Measurements from ENCODE around the gene VPS39.

Gene VPS39

DNA sequence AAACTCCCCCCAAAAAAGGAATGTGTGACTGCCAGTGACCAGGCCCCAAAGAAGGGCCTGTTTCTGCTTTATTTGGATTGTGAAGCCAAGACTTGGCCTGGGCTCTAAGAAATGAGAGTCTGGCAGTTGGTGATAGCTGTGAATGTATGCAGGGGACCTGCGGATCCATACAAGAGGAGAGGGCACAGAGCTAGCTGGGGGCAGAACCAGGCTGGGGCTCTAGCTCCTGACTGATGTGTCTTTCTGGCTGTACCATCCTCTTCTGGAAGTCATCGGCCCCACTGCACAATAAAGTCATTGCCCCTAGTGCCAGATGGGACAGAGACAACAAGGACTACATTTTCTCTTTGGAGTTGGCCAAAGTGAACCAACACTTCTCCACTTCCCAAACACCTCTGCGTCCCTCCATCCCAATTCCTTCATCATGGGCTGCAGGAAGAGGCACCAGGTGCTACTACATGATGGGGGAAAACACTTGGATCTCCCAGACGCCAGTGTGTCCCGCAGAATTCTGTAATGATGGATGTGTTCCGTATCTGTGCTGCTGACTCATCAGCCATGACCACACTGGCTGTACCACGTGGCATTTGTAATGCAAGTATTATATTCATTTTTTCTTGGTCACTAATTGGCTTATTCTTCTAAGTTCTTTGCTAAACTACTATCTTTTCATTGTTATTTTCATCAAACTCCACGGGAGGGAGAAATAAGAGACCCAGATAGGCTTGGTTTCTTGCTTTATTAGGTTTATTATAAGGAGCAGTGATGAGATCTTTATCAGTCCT lies 49.9 kb downstream of the VPS39 start:
- peaks cover 45 to 48% (median 47%) of the 10 kb centered on the region in 11 experiments for H3K36me3 ChIP-seq
- no peaks in the 10 kb centered on the region for H3K9me3 ChIP-seq (replicated peaks in 1 of 11)
- H3K4me2 ChIP-seq: no peak overlapping the region
- no peak for TF ChIP-seq Cebpa-rat (IDR thresholded peaks at IDR 0.05)
- no peak overlapping the region for H3K9ac ChIP-seq
- no peak overlapping the region for H3K27ac ChIP-seq
- peaks cover 0 to 14% (median 0%) of the 10 kb centered on the region in 11 experiments; a peak in 3 of 22 replicates for H4K20me1 ChIP-seq
- no peaks in the 10 kb centered on the region for H3K27me3 ChIP-seq
- no peak overlapping the region for H3K4me3 ChIP-seq
- peaks cover 0 to 8% (median 0%) of the 10 kb centered on the region in 10 experiments; a peak in 5 of 20 replicates for H3K4me1 ChIP-seq

DNA sequence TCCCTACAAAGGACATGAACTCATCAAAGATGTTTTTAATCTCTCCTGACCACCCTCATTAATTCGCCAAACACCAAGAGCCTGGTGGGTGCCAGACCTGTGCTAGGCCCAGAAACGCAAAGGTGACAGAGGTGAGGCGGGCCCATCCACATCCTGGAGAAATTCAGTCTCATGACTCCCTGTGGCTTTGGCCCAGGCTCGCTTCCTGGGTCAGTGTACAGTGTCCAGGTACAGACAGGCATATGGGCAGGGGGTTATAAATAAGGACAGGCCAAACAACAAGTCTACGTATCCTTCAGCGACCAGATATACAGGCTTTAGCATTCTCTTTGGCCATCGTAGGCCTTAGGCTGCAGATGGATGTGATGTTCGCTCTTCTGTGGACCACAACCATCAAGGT lies 50.7 kb downstream of the VPS39 start:
- no peak for TF ChIP-seq Cebpa-rat (IDR thresholded peaks at IDR 0.05)
- Histone ChIP-seq H3K27ac (no peak overlapping the region), H3K27me3 (no peaks in the 10 kb centered on the region), H4K20me1 (peaks cover 0 to 12% (median 0%) of the 10 kb centered on the region in 11 experiments; a peak in 3 of 22 replicates), H3K4me1 (peaks cover 0 to 8% (median 0%) of the 10 kb centered on the region in 10 experiments; a peak in 5 of 20 replicates), H3K36me3 (peaks cover 37 to 41% (median 39%) of the 10 kb centered on the region in 11 experiments), H3K9me3 (replicated peaks in 1 of 11) (no peaks in the 10 kb centered on the region), H3K4me3 (no peak overlapping the region), H3K9ac (no peak overlapping the region), H3K4me2 (no peak overlapping the region)

DNA sequence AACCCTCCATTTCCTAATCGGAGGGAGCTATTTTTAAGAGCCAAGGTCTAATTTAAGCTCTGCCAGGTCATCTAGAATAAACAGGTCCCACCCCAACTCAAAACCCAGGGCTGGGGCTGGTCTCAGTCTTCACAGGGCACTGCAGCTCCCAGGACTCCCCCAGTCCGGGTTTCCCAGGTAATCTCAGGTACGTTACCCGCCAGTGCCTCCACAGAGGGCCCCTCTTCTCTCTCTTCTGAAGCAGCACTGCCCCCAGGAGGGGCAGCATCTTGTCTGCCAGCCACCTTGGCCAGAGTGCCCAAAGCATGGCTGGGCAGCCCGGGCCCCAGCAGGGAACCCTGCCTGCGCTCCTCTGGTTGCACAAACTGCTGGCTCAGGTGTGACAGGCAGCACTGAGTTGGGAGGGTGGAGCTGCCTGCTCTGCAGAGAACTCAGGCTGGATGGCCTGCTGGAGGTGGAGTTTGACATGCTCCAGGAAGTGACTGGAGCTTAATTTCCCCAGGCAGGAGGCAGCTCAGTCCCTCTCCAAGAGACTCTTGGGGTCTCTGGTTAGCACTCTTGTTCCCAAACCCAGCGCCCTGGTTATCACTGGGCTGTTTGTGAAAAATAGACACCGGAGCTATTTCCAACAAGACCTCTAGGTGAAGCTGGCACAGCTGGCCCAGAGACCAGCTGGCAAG lies 51.7 kb downstream of the VPS39 start, which contains the start of gene PLA2G4F:
PLA2G4F (minus strand) TSS at position 394 of the 680 bp plus-strand sequence; CDS start at position 307, 87 bp downstream.
- peaks cover 27 to 31% (median 29%) of the 10 kb centered on the region in 11 experiments for H3K36me3 ChIP-seq
- H3K4me1 ChIP-seq: peaks cover 0 to 8% (median 0%) of the 10 kb centered on the region in 10 experiments; a peak in 5 of 20 replicates
- H3K9me3 ChIP-seq (replicated peaks in 1 of 11): no peaks in the 10 kb centered on the region
- H3K27ac ChIP-seq: no peak within 1 kb of the TSS
- H4K20me1 ChIP-seq: peaks cover 0 to 5% (median 0%) of the 10 kb centered on the region in 11 experiments; a peak in 2 of 22 replicates
- no peaks in the 10 kb centered on the region for H3K27me3 ChIP-seq
- no peak within 1 kb of the TSS for H3K4me2 ChIP-seq
- TF ChIP-seq Cebpa-rat (IDR thresholded peaks at IDR 0.05): no peak
- H3K9ac ChIP-seq: no peak within 1 kb of the TSS
- no peak within 1 kb of the TSS for H3K4me3 ChIP-seq

DNA sequence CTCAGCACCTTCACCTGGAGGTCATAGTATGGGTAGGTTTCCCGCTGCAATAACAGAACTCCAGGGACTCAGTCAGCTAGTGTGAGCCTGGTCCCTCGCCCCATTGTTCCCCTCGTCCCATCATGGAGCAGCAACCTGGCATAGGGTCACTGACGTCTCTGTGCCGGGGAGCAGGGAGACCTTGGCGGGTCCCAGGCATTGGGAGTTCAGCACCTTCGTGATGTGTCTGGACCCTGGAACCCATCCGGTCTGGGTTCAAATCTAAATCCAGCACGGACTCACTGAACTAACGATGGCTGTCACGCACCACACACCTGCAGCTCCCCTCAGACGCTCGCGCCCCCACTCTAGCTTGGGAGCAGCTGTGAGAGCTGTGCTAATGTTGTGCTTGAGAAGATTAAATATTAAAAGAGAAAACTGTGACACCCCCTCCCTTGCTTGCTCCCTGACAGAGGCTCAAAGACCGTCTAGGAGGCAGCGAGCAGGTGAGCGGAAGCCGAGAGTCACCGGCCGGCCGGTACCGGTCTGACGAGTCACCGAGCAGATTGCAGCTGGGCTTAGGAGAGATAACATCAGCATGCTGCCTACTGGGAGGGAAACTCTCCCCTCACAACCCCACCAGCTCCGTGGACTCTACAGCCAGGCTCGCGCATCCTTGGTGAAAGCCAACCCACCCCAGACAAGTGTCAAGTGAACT lies 52.4 kb downstream of the VPS39 start:
- no peak for TF ChIP-seq Cebpa-rat (IDR thresholded peaks at IDR 0.05)
- Histone ChIP-seq H3K4me1 (peaks cover 0 to 8% (median 0%) of the 10 kb centered on the region in 10 experiments; a peak in 5 of 20 replicates), H3K9ac (no peak overlapping the region), H4K20me1 (peaks cover 0 to 5% (median 0%) of the 10 kb centered on the region in 11 experiments; a peak in 2 of 22 replicates), H3K4me2 (no peak overlapping the region), H3K27ac (no peak overlapping the region), H3K27me3 (no peaks in the 10 kb centered on the region), H3K36me3 (peaks cover 20 to 24% (median 22%) of the 10 kb centered on the region in 11 experiments), H3K4me3 (no peak overlapping the region), H3K9me3 (replicated peaks in 1 of 11) (no peaks in the 10 kb centered on the region)

DNA sequence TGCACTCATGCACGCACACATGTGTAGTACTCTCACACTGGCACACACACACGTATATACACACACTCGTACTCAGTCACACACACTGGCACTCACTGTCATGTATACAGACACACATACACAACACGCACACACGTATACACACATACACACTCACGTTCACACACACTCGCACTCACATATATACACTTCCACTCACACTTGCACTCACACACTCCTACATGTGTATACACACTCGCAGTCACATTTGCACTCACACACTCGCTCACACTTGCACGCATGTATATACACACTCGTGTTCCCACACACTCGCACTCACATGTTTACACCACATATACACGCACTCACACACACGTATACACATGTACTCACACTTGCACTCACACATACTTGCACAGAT lies 53.1 kb downstream of the VPS39 start:
- Histone ChIP-seq H3K27me3 (no peaks in the 10 kb centered on the region), H4K20me1 (peaks cover 0 to 5% (median 0%) of the 10 kb centered on the region in 11 experiments; a peak in 2 of 22 replicates), H3K9me3 (replicated peaks in 1 of 11) (no peaks in the 10 kb centered on the region), H3K36me3 (peaks cover 12 to 16% (median 15%) of the 10 kb centered on the region in 11 experiments), H3K4me3 (no peak overlapping the region), H3K9ac (no peak overlapping the region), H3K4me2 (no peak overlapping the region), H3K4me1 (peaks cover 0 to 8% (median 0%) of the 10 kb centered on the region in 10 experiments; a peak in 5 of 20 replicates), H3K27ac (no peak overlapping the region)
- no peak for TF ChIP-seq Cebpa-rat (IDR thresholded peaks at IDR 0.05)

DNA sequence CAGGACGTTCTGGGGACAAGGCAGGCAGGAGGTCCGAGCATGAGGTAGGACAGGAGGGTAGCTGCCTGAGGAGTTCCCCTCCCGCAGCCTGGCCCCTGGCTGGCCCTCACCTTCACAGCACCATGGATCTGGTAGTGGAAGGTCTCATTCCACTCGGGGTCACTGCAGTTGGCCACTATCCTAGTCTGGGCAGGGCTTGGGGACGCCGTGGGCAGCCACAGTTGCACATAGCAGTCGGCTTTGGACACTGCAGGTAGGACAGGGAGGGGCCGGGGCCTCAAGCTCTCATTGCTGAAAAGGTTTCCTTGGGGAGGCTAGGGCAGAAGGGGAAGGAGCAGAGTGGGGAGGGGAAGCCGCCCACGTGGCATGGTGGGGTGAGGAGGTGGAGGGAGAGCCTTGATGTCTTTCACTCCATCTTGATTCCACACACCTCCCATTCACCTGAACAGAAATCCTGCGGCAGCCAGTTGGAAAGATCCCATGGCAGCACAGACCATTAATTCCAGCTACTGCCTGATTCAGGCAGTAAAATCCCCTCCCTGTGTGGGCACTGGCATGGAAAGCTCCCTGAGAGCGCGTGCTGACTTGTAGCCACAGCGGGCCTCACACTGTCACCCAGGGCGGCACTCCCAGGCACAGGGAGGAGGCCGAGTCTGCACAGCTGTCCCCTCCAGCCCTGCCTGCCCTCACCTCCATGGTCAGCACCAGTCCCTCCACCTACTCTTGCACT lies 53.7 kb downstream of the VPS39 start:
- H3K9me3 ChIP-seq (replicated peaks in 1 of 11): no peaks in the 10 kb centered on the region
- H3K4me1 ChIP-seq: peaks cover 0 to 8% (median 0%) of the 10 kb centered on the region in 10 experiments; a peak in 5 of 20 replicates
- H4K20me1 ChIP-seq: peaks cover 0 to 5% (median 0%) of the 10 kb centered on the region in 11 experiments; a peak in 1 of 22 replicates
- peaks cover 7 to 11% (median 9%) of the 10 kb centered on the region in 11 experiments for H3K36me3 ChIP-seq
- TF ChIP-seq Cebpa-rat (IDR thresholded peaks at IDR 0.05): no peak
- no peaks in the 10 kb centered on the region for H3K27me3 ChIP-seq
- H3K4me3 ChIP-seq: no peak overlapping the region
- H3K9ac ChIP-seq: no peak overlapping the region
- H3K4me2 ChIP-seq: no peak overlapping the region
- H3K27ac ChIP-seq: no peak overlapping the region

DNA sequence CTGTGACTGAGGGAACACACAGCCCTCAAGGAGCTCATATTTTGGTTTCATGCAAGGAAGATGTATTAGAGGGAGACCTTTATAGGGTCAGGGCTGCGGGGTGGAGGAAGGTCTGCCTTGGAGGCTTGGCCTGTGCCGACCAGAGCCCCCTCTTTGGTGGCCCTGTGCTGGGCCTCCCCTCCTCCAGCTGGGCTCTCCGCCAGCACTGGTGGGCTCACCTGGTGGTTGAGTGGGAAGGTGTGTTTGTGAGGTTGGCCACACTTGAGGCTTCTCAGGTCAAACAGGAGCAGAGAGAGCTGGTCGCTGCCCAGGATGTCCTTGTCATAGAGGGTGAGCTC lies 54.3 kb downstream of the VPS39 start:
- Histone ChIP-seq H3K9ac (no peak overlapping the region), H3K36me3 (peaks cover 1 to 5% (median 4%) of the 10 kb centered on the region in 11 experiments; a peak in 21 of 22 replicates), H3K9me3 (replicated peaks in 1 of 11) (no peaks in the 10 kb centered on the region), H3K27ac (no peak overlapping the region), H3K4me1 (peaks cover 0 to 8% (median 0%) of the 10 kb centered on the region in 10 experiments; a peak in 5 of 20 replicates), H3K27me3 (no peaks in the 10 kb centered on the region), H4K20me1 (0 out of 22 replicates have a peak, but pooled peaks cover 0 to 2% (median 0%) of the 10 kb centered on the region in 11 experiments), H3K4me3 (no peak overlapping the region), H3K4me2 (no peak overlapping the region)
- TF ChIP-seq Cebpa-rat (IDR thresholded peaks at IDR 0.05): no peak

DNA sequence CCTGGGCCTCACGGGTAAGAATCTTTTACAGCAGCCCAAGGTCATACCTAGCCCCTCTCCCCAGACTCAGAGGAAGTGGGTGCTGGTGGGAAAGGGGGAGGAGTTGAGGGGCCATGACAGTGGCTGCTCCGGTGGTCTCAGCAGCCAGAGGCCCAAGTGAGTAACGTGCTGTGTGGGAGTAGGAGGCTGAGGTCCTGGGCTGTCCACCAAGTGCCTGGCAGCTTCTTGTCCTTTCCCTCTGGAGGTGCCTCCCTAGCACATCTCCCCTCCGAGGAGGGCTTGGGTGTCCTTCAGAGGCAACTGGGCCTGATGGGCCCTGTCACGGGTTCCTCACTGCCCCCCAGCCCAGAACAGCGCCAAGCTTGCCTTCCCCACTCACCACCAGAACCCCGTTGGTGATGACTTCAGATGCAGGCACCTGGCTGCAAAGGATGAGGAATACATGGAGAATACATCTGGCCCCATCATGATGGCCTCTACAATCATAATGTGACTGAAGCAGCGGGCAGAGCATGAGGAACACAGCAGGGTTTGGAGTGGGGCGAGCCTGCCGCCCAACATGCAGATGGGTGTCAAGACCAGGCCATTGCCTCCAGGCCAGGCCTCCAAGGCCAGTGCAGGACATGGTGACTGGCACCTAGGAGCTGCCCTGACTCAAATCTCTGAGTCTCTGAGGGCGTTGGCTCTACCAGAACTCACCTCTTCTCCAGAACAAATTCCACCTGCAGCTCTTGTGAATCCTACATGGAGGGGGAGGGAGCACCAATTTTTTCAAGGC lies 55.0 kb downstream of the VPS39 start:
- TF ChIP-seq Cebpa-rat (IDR thresholded peaks at IDR 0.05): no peak
- Histone ChIP-seq H4K20me1 (no peaks in the 10 kb centered on the region), H3K4me1 (peaks cover 0 to 8% (median 0%) of the 10 kb centered on the region in 10 experiments; a peak in 5 of 20 replicates), H3K27me3 (no peaks in the 10 kb centered on the region), H3K4me3 (no peak overlapping the region), H3K9ac (no peak overlapping the region), H3K27ac (no peak overlapping the region), H3K9me3 (replicated peaks in 1 of 11) (no peaks in the 10 kb centered on the region), H3K4me2 (no peak overlapping the region), H3K36me3 (no peaks in the 10 kb centered on the region; a peak in 1 of 22 replicates)

All from BLaER1 treated with 17β-estradiol and CSF1 and Interleukin-3, amounts not matched to agents 10 nM and 100 nM (cell line).